Endodermal cell (in vitro differentiated cells): ENCODE results near the gene FLT3. TPM values are rescaled to one million over a fixed set of nuclear protein-coding genes. Genes with fewer than 3 reads are reported as not detected.

Experiments used
- DNase-seq: peaks from one replicate; pipeline ENCODE4 v3.0.0-alpha.2; 2017
- H3K27ac ChIP-seq: 2 replicates; pipeline ENCODE4 v1.5.1; 2013; ENCODE audit warnings: mild to moderate bottlenecking, low read depth, low read length, moderate library complexity
- H3K27me3 ChIP-seq: 2 replicates; pipeline ENCODE4 v1.6.1; 2013; ENCODE audit warnings: mild to moderate bottlenecking, low read length, moderate library complexity; ENCODE audit not compliant: insufficient read depth, control insufficient read depth, poor library complexity, severe bottlenecking
- H3K36me3 ChIP-seq: 2 replicates; pipeline ENCODE4 v1.7.0; 2013; ENCODE audit warnings: mild to moderate bottlenecking, low read length, moderate library complexity; ENCODE audit not compliant: control insufficient read depth, insufficient read depth
- H3K4me1 ChIP-seq: one replicate; pipeline ENCODE4 v1.7.0; 2013; ENCODE audit warnings: low read length; ENCODE audit not compliant: control insufficient read depth, insufficient read depth
- H3K4me3 ChIP-seq: 2 replicates; pipeline ENCODE4 v1.5.1; 2013; ENCODE audit warnings: mild to moderate bottlenecking, low read length, moderate library complexity
- H3K9ac ChIP-seq: 2 replicates; pipeline ENCODE4 v1.6.1; 2013; ENCODE audit warnings: mild to moderate bottlenecking, low read length, moderate library complexity; ENCODE audit not compliant: poor library complexity, severe bottlenecking; ENCODE audit errors: extremely low read depth
- H3K9me3 ChIP-seq: 2 replicates; pipeline ENCODE4 v1.6.1; 2013; ENCODE audit warnings: mild to moderate bottlenecking, low read length, moderate library complexity; ENCODE audit not compliant: control insufficient read depth
- H3K27ac Mint-ChIP-seq: 2 replicates; pipeline ENCODE4 v1.8.0; 2020; ENCODE audit warnings: mixed read lengths
- H3K27me3 Mint-ChIP-seq: 2 replicates; pipeline ENCODE4 v1.8.0; 2021; ENCODE audit warnings: mild to moderate bottlenecking, mixed read lengths; ENCODE audit not compliant: insufficient read depth
- H3K36me3 Mint-ChIP-seq: 2 replicates; pipeline ENCODE4 v1.8.0; 2020; ENCODE audit warnings: low read depth, mixed read lengths
- H3K4me1 Mint-ChIP-seq: 2 replicates; pipeline ENCODE4 v1.8.0; 2020; ENCODE audit warnings: mixed read lengths
- H3K4me3 Mint-ChIP-seq: 2 replicates; pipeline ENCODE4 v1.8.0; 2020; ENCODE audit warnings: mild to moderate bottlenecking, moderate library complexity, mixed read lengths
- H3K9me3 Mint-ChIP-seq: 2 replicates; pipeline ENCODE4 v1.8.0; 2020; ENCODE audit warnings: mild to moderate bottlenecking, mixed read lengths
- CTCF ChIP-seq: fragments of 200-600 bp; sonication (generic); conservative IDR thresholded peaks from 2 replicates; pipeline ENCODE4 v1.5.0; 2021; ENCODE audit warnings: antibody characterized with exemption, mild to moderate bottlenecking
- WGBS, 2 experiments: methylation state at CpG; one replicate each; pipeline versions ENCODE4 v1.1.5 to v1.1.7; 2013; ENCODE audit warnings: missing lambda C conversion rate in 2 of 2, mixed read lengths in 1 of 2; ENCODE audit not compliant: insufficient coverage in 1 of 2, insufficient read length in 1 of 2; 5-methylcytosine and 5-hydroxymethylcytosine counted together
- total RNA-seq, 2 donors: library from RNA; stranded (reverse); fragmentation: NEBNext Ultra II Directional in 1 of 2; extraction: Animal tissue kit (Norgen Biotek cat#: 25700) in 1 of 2; gene quantifications; 2 replicates in 1 of 2; 3 replicates in 1 of 2; pipeline ENCODE4 v1.2.1, GENCODE V29; 2021

FLT3 gene
- total RNA-seq, 2 donors from 2014 or later, result 0.09 to 0.13 TPM

- Mint-ChIP-seq H3K27me3 (peaks cover 87% of the 10 kb centered on the region), H3K36me3 (no peaks in the 10 kb centered on the region), H3K4me1 (no peaks in the 10 kb centered on the region), H3K27ac (no peak overlapping the region), H3K9me3 (peaks cover 4% of the 10 kb centered on the region), H3K4me3 (peak overlapping the region; percentile 45)
- Histone ChIP-seq H3K4me3 (peak overlapping the region; percentile 70), H3K9me3 (peaks cover 5% of the 10 kb centered on the region), H3K9ac (no peak overlapping the region), H3K36me3 (no peaks in the 10 kb centered on the region), H3K27me3 (peaks cover 70% of the 10 kb centered on the region), H3K4me1 (peaks cover 3% of the 10 kb centered on the region), H3K27ac (no peak overlapping the region)
- no peak for TF ChIP-seq CTCF
- DNase-seq, result peak; percentile 54
- WGBS, 2 experiments, result 10 to 18% methylated on average over 15 to 35 of the region's 35 CpGs
Measured at GRCh38 chr13:28099396-28100149, 803 bp downstream of the FLT3 start.

GRCh38 chr13:28097503-28097902 lies 2.9 kb downstream of the FLT3 start:
- no peak overlapping the region for H3K9ac ChIP-seq
- peaks cover 3% of the 10 kb centered on the region for H3K4me1 ChIP-seq
- no peak overlapping the region for H3K27ac Mint-ChIP-seq
- WGBS, 2 experiments, result 75 to 100% methylated on average over 1 to 2 of the region's 3 CpGs
- H3K36me3 ChIP-seq, result no peaks in the 10 kb centered on the region
- no peak for DNase-seq
- H3K9me3 Mint-ChIP-seq, result peaks cover 4% of the 10 kb centered on the region
- H3K4me3 Mint-ChIP-seq, result no peak overlapping the region
- H3K27me3 ChIP-seq, result peaks cover 58% of the 10 kb centered on the region
- no peak overlapping the region for H3K4me3 ChIP-seq
- TF ChIP-seq CTCF, result no peak
- peaks cover 73% of the 10 kb centered on the region for H3K27me3 Mint-ChIP-seq
- no peaks in the 10 kb centered on the region for H3K4me1 Mint-ChIP-seq
- H3K36me3 Mint-ChIP-seq, result no peaks in the 10 kb centered on the region
- no peak overlapping the region for H3K27ac ChIP-seq
- peaks cover 5% of the 10 kb centered on the region for H3K9me3 ChIP-seq

GRCh38 chr13:28094306-28094705 lies 6.1 kb downstream of the FLT3 start:
- Mint-ChIP-seq H3K27ac (no peak overlapping the region), H3K4me1 (no peaks in the 10 kb centered on the region), H3K27me3 (peaks cover 46% of the 10 kb centered on the region), H3K9me3 (peaks cover 5% of the 10 kb centered on the region), H3K4me3 (no peak overlapping the region), H3K36me3 (no peaks in the 10 kb centered on the region)
- H3K27me3 ChIP-seq, result peaks cover 27% of the 10 kb centered on the region
- 82 to 90% methylated on average over 3 to 4 of the region's 4 CpGs for WGBS, 2 experiments
- no peak overlapping the region for H3K4me3 ChIP-seq
- H3K9ac ChIP-seq, result no peak overlapping the region
- H3K27ac ChIP-seq, result no peak overlapping the region
- TF ChIP-seq CTCF, result no peak
- no peak for DNase-seq
- H3K36me3 ChIP-seq, result no peaks in the 10 kb centered on the region
- peaks cover 3% of the 10 kb centered on the region for H3K4me1 ChIP-seq
- peaks cover 5% of the 10 kb centered on the region for H3K9me3 ChIP-seq
